ENCODE measurements around the gene UROC1.

Gene UROC1

GRCh38 chr3:126481808-126482502 lies 35.6 kb downstream of the UROC1 start:
- no peak for TF ChIP-seq REST (IDR thresholded peaks at IDR 0.05; ENCODE audit: insufficient read depth in 1 of 2, low read depth in 2 of 2, low read length in 2 of 2)
- no peak for TF ChIP-seq POLR2AphosphoS5 (IDR thresholded peaks at IDR 0.05; ENCODE audit: low read depth, low read length)
- TF ChIP-seq SIN3A (IDR thresholded peaks at IDR 0.05; ENCODE audit: borderline replicate concordance, insufficient read depth, low read length) = no peak
- TF ChIP-seq FOXP2 (optimal IDR thresholded peaks at IDR 0.05; ENCODE audit: borderline replicate concordance, extremely low read depth, extremely low read length, insufficient read depth) = no peak
- TF ChIP-seq TAF1 (IDR thresholded peaks at IDR 0.05; ENCODE audit: borderline replicate concordance, insufficient read depth, low read length) = no peak

DNA sequence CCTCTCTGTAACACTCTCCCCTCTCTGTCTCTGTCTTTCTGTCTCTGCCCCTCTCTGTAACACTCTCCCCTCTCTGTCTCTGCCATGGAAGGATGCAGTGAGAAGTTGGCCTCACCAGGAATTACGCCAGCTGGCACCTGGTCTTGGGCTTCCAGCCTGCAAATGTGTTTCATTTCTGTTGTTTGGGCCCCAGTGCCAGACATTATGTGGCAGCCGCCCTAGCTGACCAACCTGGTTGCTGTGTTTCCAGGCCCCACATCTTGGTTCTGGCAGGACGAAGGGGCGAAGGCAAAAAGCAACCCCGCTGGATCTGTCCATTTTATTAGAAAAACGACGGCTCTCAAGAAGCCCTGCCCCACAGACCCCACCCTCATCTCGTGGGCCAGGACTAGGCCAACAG lies 36.7 kb downstream of the UROC1 start:
- no peak for TF ChIP-seq FOXP2 (optimal IDR thresholded peaks at IDR 0.05; ENCODE audit: borderline replicate concordance, extremely low read depth, extremely low read length, insufficient read depth)
- TF ChIP-seq POLR2AphosphoS5 (IDR thresholded peaks at IDR 0.05; ENCODE audit: low read depth, low read length) = no peak
- TF ChIP-seq TAF1 (IDR thresholded peaks at IDR 0.05; ENCODE audit: borderline replicate concordance, insufficient read depth, low read length) = no peak
- TF ChIP-seq REST (IDR thresholded peaks at IDR 0.05; ENCODE audit: insufficient read depth in 1 of 2, low read depth in 2 of 2, low read length in 2 of 2) = no peak
- TF ChIP-seq SIN3A (IDR thresholded peaks at IDR 0.05; ENCODE audit: borderline replicate concordance, insufficient read depth, low read length) = no peak

GRCh38 chr3:126480206-126480605 lies 37.4 kb downstream of the UROC1 start:
- TF ChIP-seq TAF1 (IDR thresholded peaks at IDR 0.05; ENCODE audit: borderline replicate concordance, insufficient read depth, low read length) (no peak), REST (IDR thresholded peaks at IDR 0.05; ENCODE audit: insufficient read depth in 1 of 2, low read depth in 2 of 2, low read length in 2 of 2) (no peak), SIN3A (IDR thresholded peaks at IDR 0.05; ENCODE audit: borderline replicate concordance, insufficient read depth, low read length) (no peak), POLR2AphosphoS5 (IDR thresholded peaks at IDR 0.05; ENCODE audit: low read depth, low read length) (no peak), FOXP2 (optimal IDR thresholded peaks at IDR 0.05; ENCODE audit: borderline replicate concordance, extremely low read depth, extremely low read length, insufficient read depth) (no peak)

GRCh38 chr3:126479642-126480041 lies 37.9 kb downstream of the UROC1 start:
- TF ChIP-seq TAF1 (IDR thresholded peaks at IDR 0.05; ENCODE audit: borderline replicate concordance, insufficient read depth, low read length) = no peak
- no peak for TF ChIP-seq FOXP2 (optimal IDR thresholded peaks at IDR 0.05; ENCODE audit: borderline replicate concordance, extremely low read depth, extremely low read length, insufficient read depth)
- TF ChIP-seq REST (IDR thresholded peaks at IDR 0.05; ENCODE audit: insufficient read depth in 1 of 2, low read depth in 2 of 2, low read length in 2 of 2) = no peak
- no peak for TF ChIP-seq SIN3A (IDR thresholded peaks at IDR 0.05; ENCODE audit: borderline replicate concordance, insufficient read depth, low read length)
- no peak for TF ChIP-seq POLR2AphosphoS5 (IDR thresholded peaks at IDR 0.05; ENCODE audit: low read depth, low read length)

Measured in PFSK-1 (cell line).